ENCODE measurements around the gene HTT. TPM values are rescaled to one million over a fixed set of nuclear protein-coding genes. Genes with fewer than 3 reads are reported as not detected.

The HTT gene
- total RNA-seq, 1 donor, result 44.5 TPM

- TF ChIP-seq CTCF (IDR thresholded peaks at IDR 0.05; ENCODE audit: extremely low read depth, low read depth, low read length), result no peak
- peak overlapping the region; percentile 83 for H3K4me2 ChIP-seq (ENCODE audit: insufficient read depth, low read length)
- H2AFZ ChIP-seq (ENCODE audit: low read length), result peak overlapping the region; percentile 92
Observed at GRCh38 chr4:3040452-3041191, 33.9 kb upstream of the HTT start.

GRCh38 chr4:3041192-3042142 lies 33.0 kb upstream of the HTT start:
- Histone ChIP-seq H3K27ac (ENCODE audit: low read depth, low read length) (peak overlapping the region; percentile 42), H3K4me2 (ENCODE audit: insufficient read depth, low read length) (peak overlapping the region; percentile 83), H3K9me3 (ENCODE audit: low read depth, low read length) (no peaks in the 10 kb centered on the region), H3K27me3 (ENCODE audit: insufficient read depth, low read length) (no peaks in the 10 kb centered on the region), H2AFZ (ENCODE audit: low read length) (peak overlapping the region; percentile 92), H4K20me1 (ENCODE audit: insufficient read depth, low read length) (no peaks in the 10 kb centered on the region), H3K4me3 (ENCODE audit: insufficient read depth, low read length) (peak overlapping the region; percentile 76), H3K36me3 (ENCODE audit: insufficient read depth, low read length) (no peaks in the 10 kb centered on the region), H3K79me2 (ENCODE audit: insufficient read depth, low read length) (no peaks in the 10 kb centered on the region), H3K4me1 (ENCODE audit: insufficient read depth, low read length) (peaks cover 29% of the 10 kb centered on the region)
- TF ChIP-seq CTCF (IDR thresholded peaks at IDR 0.05; ENCODE audit: extremely low read depth, low read depth, low read length), result no peak
- DNase-seq (ENCODE audit: insufficient read length, low spot score, missing footprints), result peak; percentile 92

More at GRCh38 chr4:3040452-3041191, 33.9 kb upstream of the HTT start:
- Histone ChIP-seq H4K20me1 (ENCODE audit: insufficient read depth, low read length) (no peaks in the 10 kb centered on the region), H3K4me3 (ENCODE audit: insufficient read depth, low read length) (peak overlapping the region; percentile 76), H3K27me3 (ENCODE audit: insufficient read depth, low read length) (no peaks in the 10 kb centered on the region), H3K4me1 (ENCODE audit: insufficient read depth, low read length) (peaks cover 29% of the 10 kb centered on the region), H3K27ac (ENCODE audit: low read depth, low read length) (peak overlapping the region; percentile 42), H3K9me3 (ENCODE audit: low read depth, low read length) (no peaks in the 10 kb centered on the region), H3K36me3 (ENCODE audit: insufficient read depth, low read length) (no peaks in the 10 kb centered on the region), H3K79me2 (ENCODE audit: insufficient read depth, low read length) (no peaks in the 10 kb centered on the region)
- no peak for DNase-seq (ENCODE audit: insufficient read length, low spot score, missing footprints)

GRCh38 chr4:3042226-3042625 lies 32.3 kb upstream of the HTT start:
- Histone ChIP-seq H3K36me3 (ENCODE audit: insufficient read depth, low read length) (no peaks in the 10 kb centered on the region), H4K20me1 (ENCODE audit: insufficient read depth, low read length) (no peaks in the 10 kb centered on the region), H3K4me1 (ENCODE audit: insufficient read depth, low read length) (peaks cover 29% of the 10 kb centered on the region), H3K27ac (ENCODE audit: low read depth, low read length) (peak overlapping the region; percentile 42), H3K79me2 (ENCODE audit: insufficient read depth, low read length) (no peaks in the 10 kb centered on the region), H3K4me2 (ENCODE audit: insufficient read depth, low read length) (peak overlapping the region; percentile 83), H3K9me3 (ENCODE audit: low read depth, low read length) (no peaks in the 10 kb centered on the region), H3K4me3 (ENCODE audit: insufficient read depth, low read length) (peak overlapping the region; percentile 76), H3K27me3 (ENCODE audit: insufficient read depth, low read length) (no peaks in the 10 kb centered on the region), H2AFZ (ENCODE audit: low read length) (peak overlapping the region; percentile 92)
- no peak for TF ChIP-seq CTCF (IDR thresholded peaks at IDR 0.05; ENCODE audit: extremely low read depth, low read depth, low read length)
- peak; percentile 62 for DNase-seq (ENCODE audit: insufficient read length, low spot score, missing footprints)
